Heart right ventricle (tissue), 16 donors: Measurements from ENCODE around the gene HDAC5. TPM values are rescaled to one million over a fixed set of nuclear protein-coding genes. Genes with fewer than 3 reads are reported as not detected.

Experiments
- ATAC-seq, 8 donors: fragments of 200-7000 bp; cut with Tn5 transposase; one replicate each; pipeline ENCODE4 v1.9.1; 2020; ENCODE audit warnings: mild to moderate bottlenecking in 8 of 8, moderate library complexity in 8 of 8, moderate number of reproducible peaks in 1 of 8
- DNase-seq, 2 donors: peaks; one replicate each; pipeline ENCODE4 v3.0.0-alpha.2; 2020
- H3K27ac ChIP-seq, 10 donors: fragments of 200-600 bp; sonication (generic) in 2 of 10; one replicate each; pipeline versions ENCODE4 v1.5.0 to v1.8.0; 2020 to 2022; ENCODE audit warnings: mild to moderate bottlenecking in 3 of 10
- H3K27me3 ChIP-seq, 7 donors: fragments of 200-600 bp; one replicate each; pipeline ENCODE4 v1.8.0; 2021 to 2022; ENCODE audit warnings: mild to moderate bottlenecking in 2 of 7
- H3K36me3 ChIP-seq, 9 donors: fragments of 200-600 bp; sonication (generic) in 1 of 9; one replicate each; pipeline versions ENCODE4 v1.5.0 to v1.8.0; 2020 to 2022; ENCODE audit warnings: mild to moderate bottlenecking in 2 of 9
- H3K4me1 ChIP-seq, 9 donors: fragments of 200-600 bp; sonication (generic) in 1 of 9; one replicate each; pipeline versions ENCODE4 v1.5.0 to v1.8.0; 2020 to 2022; ENCODE audit warnings: mild to moderate bottlenecking in 4 of 9
- H3K4me3 ChIP-seq, 10 donors: fragments of 200-600 bp; sonication (generic) in 2 of 10; one replicate each; pipeline versions ENCODE4 v1.5.0 to v1.8.0; 2020 to 2022; ENCODE audit warnings: mild to moderate bottlenecking in 7 of 10, moderate library complexity in 2 of 10
- H3K9me3 ChIP-seq, 11 donors: fragments of 200-600 bp in 10 of 11; sonication (generic) in 2 of 11; one replicate each; pipeline versions ENCODE4 v1.5.0 to v1.8.0; 2013 to 2022; ENCODE audit warnings: mild to moderate bottlenecking in 2 of 11, control low read depth in 1 of 11, moderate library complexity in 1 of 11
- WGBS, 2 donors: extraction: QIAGEN DNeasy Blood & Tissue Kit; methylation state at CpG; one replicate each; pipeline ENCODE4 v1.1.7; 2013; ENCODE audit warnings: inconsistent platforms in 1 of 2; 5-methylcytosine and 5-hydroxymethylcytosine counted together
- intact Hi-C, 10 donors: fragments of 100-400 bp; cut with DNase I; formaldehyde crosslinking; loops; one replicate each; pipeline versions ENCODE4 v1.11.1 to v1.14.2; 2022
- polyA plus RNA-seq, 2 donors: library from polyadenylated mRNA; stranded (reverse); fragments of 200-250 nt; gene quantifications; one replicate each; pipeline ENCODE4 v1.2.3, GENCODE V29; 2013
- total RNA-seq, 10 donors: library from RNA; stranded (reverse); fragmentation: NEBNext Ultra II Directional in 3 of 10; extraction: Animal tissue kit (Norgen Biotek cat#: 25700) in 3 of 10; gene quantifications; one replicate each; pipeline versions ENCODE4 v1.2.1 to v1.2.4, GENCODE V29; 2021 to 2023
- TF ChIP-seq, protein P1 (sequence below), 9 donors: fragments of 200-600 bp; sonication (generic) in 2 of 9; IDR thresholded peaks; one replicate each; pipeline versions ENCODE4 v1.5.0 to v1.8.0; 2021 to 2022; ENCODE audit warnings: antibody characterized with exemption in 9 of 9, mild to moderate bottlenecking in 5 of 9, moderate library complexity in 1 of 9
- donor health status: Arrhythmogenic right ventricular cardiomyopathy.
- donor health status: ischemic (EF 13 %, LVEDD 7.1; RV severe dilation, severe dysfunction).
- donor health status: healthy with polysubstance abuse.
- donor health status: DM: no; HTN: yes; CAD: no.
- donor health status: DM: no; HTN: no; CAD: no.
- donor health status: ischemic (EF 25% LVEDD 6.9; RV normal size, moderate dysfunction).
- donor health status: ischemic (EF 25% LVEDD 5.7; RV mildly dilated, moderate dysfunction).
- donor health status: healthy.
- donor health status: DM: yes; HTN: yes; CAD: no.
- donor health status: Ischemic cardiomyopathy.
- donor health status: ischemic (EF 35%, LVEDD 5.7; RV mildly dilated, moderate dysfunction).
- donor health status: nonischemic (EF 11% LVEDD 7.7; RV severe dilation, severe dysfunction).
- donor health status: DM: yes; HTN: yes; CAD: no.
- donor health status: PGD.
- donor health status: ischemic (EF 29% LVEDD 5.4; RV normal size, mild dysfunction).
- donor health status: nonischemic (EF 23%, LVEDD 6.1; RV moderate dilation, normal function).

The HDAC5 gene
- total and polyA plus RNA-seq, 12 donors, result 55.2 to 85.4 (median 65.5) TPM

DNA sequence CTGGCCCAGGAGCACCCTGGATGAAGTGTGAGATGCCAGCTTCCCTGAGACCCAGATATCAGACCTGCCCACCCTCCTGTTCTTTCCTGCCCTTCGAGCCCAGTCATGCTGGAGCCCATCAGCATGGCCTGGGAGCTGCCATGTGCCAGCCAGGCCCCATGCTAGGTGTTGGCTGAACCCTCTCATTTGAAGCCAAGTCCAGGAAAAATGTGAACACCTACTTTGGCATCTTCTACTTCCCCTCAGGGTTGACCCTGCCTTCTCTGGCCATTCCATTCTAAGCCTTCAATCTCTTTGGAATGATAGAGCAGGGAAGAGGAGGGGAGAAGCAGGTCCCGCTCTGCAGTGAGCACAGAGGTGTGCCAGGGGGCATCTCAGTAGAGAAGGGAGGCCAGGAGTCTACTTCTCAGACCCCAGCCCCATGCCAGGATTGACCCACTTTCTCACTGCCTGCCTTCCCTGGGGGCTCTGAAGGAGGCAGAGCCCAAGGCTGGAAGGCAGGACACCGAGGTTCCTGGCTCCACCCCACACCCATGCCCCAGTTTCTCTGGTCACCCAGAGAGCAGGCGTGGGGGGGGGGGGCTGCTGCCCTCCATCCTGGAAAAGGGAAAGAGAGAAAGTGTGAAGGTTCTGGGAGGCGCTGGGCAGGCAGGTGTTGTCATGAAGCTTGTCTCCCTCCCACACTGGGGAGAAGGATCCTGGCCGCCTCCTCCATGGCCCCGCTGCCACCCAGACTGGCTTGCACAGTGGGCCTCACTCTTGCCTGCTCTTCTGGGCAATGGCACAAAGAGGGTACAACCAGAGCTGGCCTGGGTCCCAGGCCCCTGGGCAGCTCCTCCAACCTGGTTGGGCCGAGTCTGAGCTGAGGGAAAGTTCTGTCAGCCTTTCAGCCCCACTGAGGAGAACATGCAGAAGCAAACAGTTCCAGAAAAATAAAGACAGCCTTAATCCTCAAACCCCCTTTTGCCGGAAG lies 9.3 kb downstream of the HDAC5 start:
- DNase-seq (no peak), ATAC-seq (no peak)
- Histone ChIP-seq H3K27ac (peak overlapping the region in 8 of 10 donors; percentile 8 to 98 (median 92)), H3K4me1 (peaks cover 51 to 98% (median 79%) of the 10 kb centered on the region in 9 donors), H3K27me3 (no peaks in the 10 kb centered on the region), H3K36me3 (peaks cover 0 to 46% (median 9%) of the 10 kb centered on the region in 9 donors), H3K9me3 (no peaks in the 10 kb centered on the region), H3K4me3 (no peak overlapping the region)
- intact Hi-C loops, result loop anchor here in 7 of 10 donors (2.0 to 10.0 kb wide), 5 partner anchors 17 to 169 kb away; partner anchors contain the start of genes G6PC3 (in 4 of the 7), PPY (in 1 of the 7) and TMEM101 (in 1 of the 7)
- TF ChIP-seq, protein P1, sequence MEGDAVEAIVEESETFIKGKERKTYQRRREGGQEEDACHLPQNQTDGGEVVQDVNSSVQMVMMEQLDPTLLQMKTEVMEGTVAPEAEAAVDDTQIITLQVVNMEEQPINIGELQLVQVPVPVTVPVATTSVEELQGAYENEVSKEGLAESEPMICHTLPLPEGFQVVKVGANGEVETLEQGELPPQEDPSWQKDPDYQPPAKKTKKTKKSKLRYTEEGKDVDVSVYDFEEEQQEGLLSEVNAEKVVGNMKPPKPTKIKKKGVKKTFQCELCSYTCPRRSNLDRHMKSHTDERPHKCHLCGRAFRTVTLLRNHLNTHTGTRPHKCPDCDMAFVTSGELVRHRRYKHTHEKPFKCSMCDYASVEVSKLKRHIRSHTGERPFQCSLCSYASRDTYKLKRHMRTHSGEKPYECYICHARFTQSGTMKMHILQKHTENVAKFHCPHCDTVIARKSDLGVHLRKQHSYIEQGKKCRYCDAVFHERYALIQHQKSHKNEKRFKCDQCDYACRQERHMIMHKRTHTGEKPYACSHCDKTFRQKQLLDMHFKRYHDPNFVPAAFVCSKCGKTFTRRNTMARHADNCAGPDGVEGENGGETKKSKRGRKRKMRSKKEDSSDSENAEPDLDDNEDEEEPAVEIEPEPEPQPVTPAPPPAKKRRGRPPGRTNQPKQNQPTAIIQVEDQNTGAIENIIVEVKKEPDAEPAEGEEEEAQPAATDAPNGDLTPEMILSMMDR (IDR thresholded peaks at IDR 0.05), result no peak
- 73 to 80% methylated on average over 9 of the region's 9 CpGs for WGBS, 2 donors

DNA sequence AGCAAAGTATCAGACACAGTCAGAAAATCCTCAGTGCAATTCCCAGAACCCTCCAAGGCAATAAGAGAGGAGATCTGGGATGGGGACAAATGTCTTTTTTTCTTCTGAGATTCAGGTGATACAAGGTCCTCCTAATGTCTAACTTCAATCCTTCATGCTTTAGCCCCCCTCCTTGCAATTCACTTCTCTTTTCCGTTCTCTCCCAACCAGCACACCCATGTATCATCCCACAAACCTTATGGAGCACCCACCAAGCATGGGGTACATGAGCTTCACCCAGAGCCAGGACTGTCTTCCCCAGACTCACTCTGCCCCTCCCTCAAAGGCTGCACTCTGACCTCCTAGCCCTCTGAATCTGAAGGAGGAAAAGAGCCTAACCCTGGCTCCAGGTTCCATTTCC lies 10.1 kb downstream of the HDAC5 start:
- Histone ChIP-seq H3K27ac (peak overlapping the region in 9 of 10 donors; percentile 42 to 98 (median 91)), H3K27me3 (no peaks in the 10 kb centered on the region), H3K9me3 (no peaks in the 10 kb centered on the region), H3K4me3 (no peak overlapping the region), H3K4me1 (peaks cover 56 to 98% (median 84%) of the 10 kb centered on the region in 9 donors), H3K36me3 (peaks cover 0 to 46% (median 9%) of the 10 kb centered on the region in 9 donors)
- intact Hi-C loops, result loop anchor here in 7 of 10 donors (2.0 to 10.0 kb wide), 5 partner anchors 17 to 169 kb away; partner anchors contain the start of genes G6PC3 (in 4 of the 7), PPY (in 1 of the 7) and TMEM101 (in 1 of the 7)
- no peak for ATAC-seq
- 76 to 82% methylated on average over 1 of the region's 1 CpG for WGBS, 2 donors
- TF ChIP-seq, protein P1 (IDR thresholded peaks at IDR 0.05), result no peak
- no peak for DNase-seq

DNA sequence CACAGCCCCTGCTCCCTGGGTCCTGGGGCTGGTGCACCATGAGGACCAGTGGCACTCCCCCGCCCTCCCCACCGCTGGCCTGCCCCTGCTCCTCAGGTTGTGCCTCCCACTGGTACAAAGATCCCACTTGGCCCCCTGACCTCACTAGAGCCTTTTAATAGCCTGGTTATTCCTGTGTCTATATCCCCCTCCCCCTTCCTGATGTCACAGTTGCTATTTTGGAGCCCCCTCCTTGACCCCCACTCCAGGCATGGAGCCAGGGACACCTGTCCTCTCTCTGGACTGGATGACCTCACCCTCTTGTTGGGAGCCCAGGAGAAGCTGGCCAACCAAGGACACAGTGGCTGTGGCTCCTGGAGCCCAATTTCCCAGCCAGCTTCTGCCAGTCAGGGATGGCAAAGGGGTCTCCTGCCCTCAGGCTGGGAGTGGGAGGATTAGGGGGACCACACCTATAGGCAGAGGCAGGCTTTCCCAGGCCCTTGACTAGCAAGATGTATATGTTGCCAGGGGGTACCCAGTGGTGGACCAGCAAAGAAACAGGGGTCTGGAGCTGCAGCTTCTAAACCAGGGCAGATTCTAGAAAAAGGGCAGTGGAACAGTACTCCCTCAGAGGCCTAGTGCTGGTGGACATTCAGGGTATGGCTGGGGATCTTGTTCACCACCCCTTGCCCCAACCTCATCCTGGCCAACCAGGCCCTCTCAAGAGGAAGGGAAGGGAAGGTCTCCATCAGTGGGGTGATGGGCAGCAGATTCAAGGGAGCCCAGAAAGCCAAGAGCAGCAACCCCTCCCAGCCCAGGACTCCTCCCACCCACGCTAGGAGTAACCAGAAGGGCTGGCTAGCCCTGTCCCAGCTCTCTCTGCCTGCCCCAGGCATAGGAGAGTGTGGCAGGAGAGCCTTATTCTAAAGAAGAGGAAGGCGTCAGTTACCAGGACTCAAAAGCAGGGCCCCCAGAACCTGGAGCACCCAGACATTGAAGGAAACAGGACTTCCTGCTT lies 10.9 kb downstream of the HDAC5 start:
- Histone ChIP-seq H3K27me3 (no peaks in the 10 kb centered on the region), H3K4me1 (peaks cover 64 to 98% (median 89%) of the 10 kb centered on the region in 9 donors), H3K4me3 (peak overlapping the region in 4 of 10 donors; percentile 5 to 67 (median 62)), H3K36me3 (peaks cover 0 to 45% (median 9%) of the 10 kb centered on the region in 9 donors), H3K27ac (peak overlapping the region; percentile 85 to 98 (median 92)), H3K9me3 (no peaks in the 10 kb centered on the region)
- WGBS, 2 donors, result 48% methylated on average over 4 of the region's 4 CpGs
- ATAC-seq (peak; percentile 6 to 72 (median 56)), DNase-seq (peak; percentile 78 to 89)
- TF ChIP-seq, protein P1 (IDR thresholded peaks at IDR 0.05), result no peak
- intact Hi-C loops, result loop anchor here in 7 of 10 donors (2.0 to 10.0 kb wide), 5 partner anchors 16 to 168 kb away; partner anchors contain the start of genes G6PC3 (in 4 of the 7), PPY (in 1 of the 7) and TMEM101 (in 1 of the 7)
